ENCODE results near the gene KRTAP4-4.

GRCh38 chr17:41118721-41119120 lies 41.8 kb downstream of the KRTAP4-4 start:
- TF ChIP-seq CTCF (IDR thresholded peaks at IDR 0.05) (no peak), EP300 (IDR thresholded peaks at IDR 0.05) (no peak), POLR2A (IDR thresholded peaks at IDR 0.05) (no peak), POLR2AphosphoS5 (IDR thresholded peaks at IDR 0.05) (no peak)

Data from stomach (tissue), 4 donors.